ENCODE data around the gene GNAQ.

GRCh38 chr9:77744841-77745430, 286.7 kb downstream of the GNAQ start:
- TF ChIP-seq PHF21A (CRISPR knock-in tag; IDR thresholded peaks at IDR 0.05) (no peak), ZFP41 (CRISPR knock-in tag; IDR thresholded peaks at IDR 0.05; ENCODE audit: borderline replicate concordance) (no peak), RXRA (CRISPR knock-in tag; IDR thresholded peaks at IDR 0.05) (no peak), MAX (IDR thresholded peaks at IDR 0.05) (no peak), GABPB1 (CRISPR knock-in tag; IDR thresholded peaks at IDR 0.05) (no peak), TARDBP (CRISPR knock-in tag; IDR thresholded peaks at IDR 0.05) (no peak), ZBTB26 (CRISPR knock-in tag; IDR thresholded peaks at IDR 0.05; ENCODE audit: borderline replicate concordance) (no peak), FOXK2 (IDR thresholded peaks at IDR 0.05) (no peak), POLR2A (IDR thresholded peaks at IDR 0.05; ENCODE audit: insufficient read depth in 1 of 2, low read depth in 2 of 2, low read length in 2 of 2) (no peak), ZNF75D (CRISPR knock-in tag; IDR thresholded peaks at IDR 0.05; ENCODE audit: borderline replicate concordance) (no peak), ZNF276 (CRISPR knock-in tag; IDR thresholded peaks at IDR 0.05; ENCODE audit: low read depth) (no peak)
- TF ChIP-seq, protein P1, sequence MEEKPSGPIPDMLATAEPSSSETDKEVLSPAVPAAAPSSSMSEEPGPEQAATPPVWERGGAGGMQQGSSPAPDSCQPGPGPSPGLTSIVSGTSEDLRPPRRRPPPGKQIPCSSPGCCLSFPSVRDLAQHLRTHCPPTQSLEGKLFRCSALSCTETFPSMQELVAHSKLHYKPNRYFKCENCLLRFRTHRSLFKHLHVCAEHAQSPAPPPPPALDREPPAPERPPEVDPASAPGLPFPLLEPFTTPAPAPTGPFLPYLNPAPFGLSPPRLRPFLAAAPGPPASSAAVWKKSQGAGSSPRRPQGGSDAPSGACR (CRISPR knock-in tag; IDR thresholded peaks at IDR 0.05): no peak
- TF ChIP-seq, protein P2, sequence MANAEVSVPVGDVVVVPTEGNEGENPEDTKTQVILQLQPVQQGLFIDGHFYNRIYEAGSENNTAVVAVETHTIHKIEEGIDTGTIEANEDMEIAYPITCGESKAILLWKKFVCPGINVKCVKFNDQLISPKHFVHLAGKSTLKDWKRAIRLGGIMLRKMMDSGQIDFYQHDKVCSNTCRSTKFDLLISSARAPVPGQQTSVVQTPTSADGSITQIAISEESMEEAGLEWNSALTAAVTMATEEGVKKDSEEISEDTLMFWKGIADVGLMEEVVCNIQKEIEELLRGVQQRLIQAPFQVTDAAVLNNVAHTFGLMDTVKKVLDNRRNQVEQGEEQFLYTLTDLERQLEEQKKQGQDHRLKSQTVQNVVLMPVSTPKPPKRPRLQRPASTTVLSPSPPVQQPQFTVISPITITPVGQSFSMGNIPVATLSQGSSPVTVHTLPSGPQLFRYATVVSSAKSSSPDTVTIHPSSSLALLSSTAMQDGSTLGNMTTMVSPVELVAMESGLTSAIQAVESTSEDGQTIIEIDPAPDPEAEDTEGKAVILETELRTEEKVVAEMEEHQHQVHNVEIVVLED (CRISPR knock-in tag; IDR thresholded peaks at IDR 0.05; ENCODE audit: borderline replicate concordance): no peak
- TF ChIP-seq, protein P3, sequence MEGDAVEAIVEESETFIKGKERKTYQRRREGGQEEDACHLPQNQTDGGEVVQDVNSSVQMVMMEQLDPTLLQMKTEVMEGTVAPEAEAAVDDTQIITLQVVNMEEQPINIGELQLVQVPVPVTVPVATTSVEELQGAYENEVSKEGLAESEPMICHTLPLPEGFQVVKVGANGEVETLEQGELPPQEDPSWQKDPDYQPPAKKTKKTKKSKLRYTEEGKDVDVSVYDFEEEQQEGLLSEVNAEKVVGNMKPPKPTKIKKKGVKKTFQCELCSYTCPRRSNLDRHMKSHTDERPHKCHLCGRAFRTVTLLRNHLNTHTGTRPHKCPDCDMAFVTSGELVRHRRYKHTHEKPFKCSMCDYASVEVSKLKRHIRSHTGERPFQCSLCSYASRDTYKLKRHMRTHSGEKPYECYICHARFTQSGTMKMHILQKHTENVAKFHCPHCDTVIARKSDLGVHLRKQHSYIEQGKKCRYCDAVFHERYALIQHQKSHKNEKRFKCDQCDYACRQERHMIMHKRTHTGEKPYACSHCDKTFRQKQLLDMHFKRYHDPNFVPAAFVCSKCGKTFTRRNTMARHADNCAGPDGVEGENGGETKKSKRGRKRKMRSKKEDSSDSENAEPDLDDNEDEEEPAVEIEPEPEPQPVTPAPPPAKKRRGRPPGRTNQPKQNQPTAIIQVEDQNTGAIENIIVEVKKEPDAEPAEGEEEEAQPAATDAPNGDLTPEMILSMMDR (CRISPR knock-in tag; IDR thresholded peaks at IDR 0.05): no peak

All from HepG2 (cell line).